NCI-H345 (cell line): ENCODE data around the gene CD82.

ENCODE experiments used
- DNase-seq: peaks from one replicate; lab custom pipeline; 2025; lab: John Stamatoyannopoulos, UW

Gene CD82

GRCh38 chr11:44617671-44618461 is 52.4 kb downstream of the CD82 start:
- DNase-seq: no peak

DNA sequence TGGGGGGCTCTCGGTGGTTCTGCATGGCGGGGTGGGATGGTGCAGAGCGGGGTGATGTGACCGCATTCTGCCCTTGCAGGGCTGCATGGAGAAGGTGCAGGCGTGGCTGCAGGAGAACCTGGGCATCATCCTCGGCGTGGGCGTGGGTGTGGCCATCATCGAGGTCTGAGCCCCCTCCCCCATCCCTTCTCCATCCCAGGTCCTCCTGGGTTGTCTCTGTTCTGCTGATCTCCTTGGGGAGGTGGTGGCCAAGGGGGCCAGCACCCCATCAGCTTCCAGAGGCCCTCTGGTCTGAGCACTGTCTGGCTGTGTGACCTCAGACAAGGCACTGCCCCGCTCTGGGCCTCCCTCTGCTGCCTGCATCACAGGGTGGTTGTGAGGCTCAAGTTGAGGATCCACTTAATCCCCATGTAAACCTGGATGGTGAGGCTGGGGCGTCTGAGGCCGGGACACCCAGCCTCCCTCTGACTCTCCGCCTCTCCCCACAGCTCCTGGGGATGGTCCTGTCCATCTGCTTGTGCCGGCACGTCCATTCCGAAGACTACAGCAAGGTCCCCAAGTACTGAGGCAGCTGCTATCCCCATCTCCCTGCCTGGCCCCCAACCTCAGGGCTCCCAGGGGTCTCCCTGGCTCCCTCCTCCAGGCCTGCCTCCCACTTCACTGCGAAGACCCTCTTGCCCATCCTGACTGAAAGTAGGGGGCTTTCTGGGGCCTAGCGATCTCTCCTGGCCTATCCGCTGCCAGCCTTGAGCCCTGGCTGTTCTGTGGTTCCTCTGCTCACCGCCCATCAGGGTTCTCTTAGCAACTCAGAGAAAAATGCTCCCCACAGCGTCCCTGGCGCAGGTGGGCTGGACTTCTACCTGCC is 53.3 kb downstream of the CD82 start:
- DNase-seq: no peak

- no peak for DNase-seq
Measured at GRCh38 chr11:44620328-44620725, 54.9 kb downstream of the CD82 start.

DNA sequence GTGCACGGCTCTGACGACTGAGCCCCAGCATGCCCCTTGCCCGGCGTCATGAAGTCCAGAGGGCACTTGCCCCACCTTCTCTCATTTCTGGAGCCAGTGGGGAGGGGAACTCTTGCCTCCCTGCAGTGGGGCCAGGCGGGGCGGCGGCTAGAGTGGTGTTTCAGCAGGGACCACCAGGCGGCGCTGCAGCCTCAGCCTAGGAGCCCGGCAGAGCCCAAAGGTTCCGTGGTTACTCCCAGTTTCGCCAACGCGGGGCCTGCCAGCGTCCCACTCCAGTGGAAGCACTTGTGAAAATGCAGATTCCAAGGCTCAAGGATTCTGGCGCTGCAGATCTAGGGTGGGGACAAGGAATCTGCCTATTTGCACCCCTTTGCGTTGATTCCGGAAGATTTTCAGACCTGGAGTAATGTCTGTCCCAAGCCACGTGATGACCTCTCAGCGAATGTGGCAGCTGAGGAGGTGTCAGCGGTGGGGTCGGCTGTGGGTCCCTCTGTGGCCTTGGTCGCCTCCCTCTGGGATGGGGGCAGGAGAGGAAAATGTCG is 55.7 kb downstream of the CD82 start:
- DNase-seq: peak; percentile 74

GRCh38 chr11:44621784-44622183 is 56.3 kb downstream of the CD82 start:
- no peak for DNase-seq

- no peak for DNase-seq
Measured at GRCh38 chr11:44622190-44622650, 56.8 kb downstream of the CD82 start.

GRCh38 chr11:44622721-44623258 is 57.3 kb downstream of the CD82 start:
- DNase-seq: no peak

GRCh38 chr11:44623341-44623730 is 57.9 kb downstream of the CD82 start:
- DNase-seq: no peak

DNA sequence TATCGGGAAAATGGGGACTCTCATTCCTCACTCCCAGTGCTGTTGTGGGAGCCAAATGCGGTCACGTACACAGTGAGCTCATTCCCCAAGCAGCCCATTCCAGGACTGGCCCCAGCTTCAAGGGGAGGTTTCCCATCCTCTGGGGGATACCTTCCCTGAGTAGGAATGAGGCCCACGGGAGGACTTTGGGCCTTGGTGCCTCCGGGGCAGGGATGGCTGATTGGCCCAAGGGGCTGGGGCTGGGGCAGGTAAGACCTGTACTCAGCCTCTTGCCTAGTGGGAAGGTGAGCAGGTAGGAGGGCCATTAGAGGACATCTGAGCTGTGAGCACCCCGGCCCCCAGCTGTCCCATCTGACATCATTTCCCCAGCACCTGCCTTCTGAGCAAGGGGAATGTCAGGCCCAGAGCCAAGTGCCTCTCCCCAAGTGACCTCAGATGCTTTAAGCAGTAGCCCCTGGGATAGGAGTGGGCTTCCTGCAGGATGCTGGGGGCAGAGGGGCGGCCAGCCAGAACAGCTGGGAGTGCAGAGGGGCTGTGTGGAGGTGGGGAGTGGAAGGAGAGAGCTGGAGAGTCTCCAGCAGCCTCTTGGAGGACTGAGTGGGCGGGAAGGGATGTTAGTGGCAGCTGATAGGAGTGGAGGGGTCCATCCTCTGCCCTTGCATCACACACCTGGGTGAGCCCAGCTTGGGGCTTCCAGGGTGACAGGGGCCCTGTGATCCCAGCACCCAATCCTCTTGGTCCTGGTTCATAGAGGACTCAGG is 58.4 kb downstream of the CD82 start:
- DNase-seq: no peak

- DNase-seq: no peak
Measured at GRCh38 chr11:44624761-44625221, 59.3 kb downstream of the CD82 start.

- no peak for DNase-seq
Measured at GRCh38 chr11:44625759-44626523, 60.5 kb downstream of the CD82 start.

DNA sequence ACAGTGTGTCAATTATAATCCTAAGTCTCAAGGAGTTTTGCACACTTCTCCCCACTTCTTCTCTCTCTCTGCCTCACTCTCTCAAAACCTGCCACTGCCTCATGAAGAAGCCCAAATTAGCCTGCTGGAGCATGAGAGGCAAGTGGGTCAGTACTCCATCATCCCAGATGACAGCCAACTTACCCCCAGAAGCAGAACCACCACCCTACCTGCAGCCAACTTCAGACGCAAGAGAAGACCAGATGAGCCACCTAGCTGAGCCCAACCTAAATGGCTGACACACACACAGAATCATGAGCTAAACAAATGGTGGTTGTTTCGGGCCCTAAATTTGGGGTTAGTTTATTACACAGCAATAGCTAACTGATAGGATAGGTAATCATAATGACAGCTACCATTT is 61.2 kb downstream of the CD82 start:
- no peak for DNase-seq

- DNase-seq: peak; percentile 69
Measured at GRCh38 chr11:44627165-44627789, 61.8 kb downstream of the CD82 start.

- DNase-seq: peak; percentile 58
Measured at GRCh38 chr11:44627911-44628729, 62.7 kb downstream of the CD82 start.

- DNase-seq: no peak
Measured at GRCh38 chr11:44628730-44629700, 63.6 kb downstream of the CD82 start.

- DNase-seq: no peak
Measured at GRCh38 chr11:44629732-44630345, 64.4 kb downstream of the CD82 start.

GRCh38 chr11:44630511-44631210 is 65.2 kb downstream of the CD82 start:
- DNase-seq: no peak
